HG03460 (cell line): Measurements from ENCODE around the gene CFP.
A peak's percentile ranks its signal among the peaks of the same experiment; 100 is the strongest.
"Not testable (repeated sequence)": the region's sequence is repeated elsewhere in the genome, so short reads cannot be mapped to it uniquely, and the experiment has no call there.

Experiments used
- ATAC-seq: cut with Tn5 transposase; IDR thresholded peaks from one replicate; pipeline ENCODE4 v1.9.1; 2021; ENCODE audit not compliant: unreplicated experiment

Gene CFP

GRCh38 chrX:47607091-47607490 is 22.6 kb downstream of the CFP start:
- no peak for ATAC-seq

- ATAC-seq: no peak
These were observed 24.7 kb downstream of the CFP start for GRCh38 chrX:47605024-47605423.

GRCh38 chrX:47603125-47603524 is 26.6 kb downstream of the CFP start:
- not testable (repeated sequence) for ATAC-seq

- no peak for ATAC-seq
These were observed 32.5 kb downstream of the CFP start for GRCh38 chrX:47597222-47597621.

GRCh38 chrX:47596256-47596655 is 33.5 kb downstream of the CFP start:
- no peak for ATAC-seq

GRCh38 chrX:47595716-47596251 is 33.9 kb downstream of the CFP start:
- ATAC-seq: no peak

GRCh38 chrX:47593522-47593921 is 36.2 kb downstream of the CFP start:
- ATAC-seq: no peak

- ATAC-seq: no peak
These were observed 38.7 kb downstream of the CFP start for GRCh38 chrX:47590984-47591383.

- no peak for ATAC-seq
These were observed 41.6 kb downstream of the CFP start for GRCh38 chrX:47587906-47588735.

- no peak for ATAC-seq
These were observed 42.4 kb downstream of the CFP start for GRCh38 chrX:47587091-47587891.

GRCh38 chrX:47586043-47586787 is 43.5 kb downstream of the CFP start:
- ATAC-seq: no peak

GRCh38 chrX:47585273-47585672 is 44.5 kb downstream of the CFP start:
- ATAC-seq: no peak

GRCh38 chrX:47584714-47585113 is 45.0 kb downstream of the CFP start:
- ATAC-seq: no peak

- no peak for ATAC-seq
These were observed 46.4 kb downstream of the CFP start for GRCh38 chrX:47583240-47583861.

GRCh38 chrX:47581731-47582647 is 47.7 kb downstream of the CFP start, which contains the start of gene TIMP1:
Gene TIMP1 (plus strand): TSS chrX:47582436. CDS start chrX:47583416, 980 bp downstream.
- ATAC-seq: peak; percentile 93

- no peak for ATAC-seq
These were observed 50.2 kb downstream of the CFP start for GRCh38 chrX:47579537-47579936.

- no peak for ATAC-seq
These were observed 51.0 kb downstream of the CFP start for GRCh38 chrX:47578692-47579091.

- ATAC-seq: no peak
These were observed 51.8 kb downstream of the CFP start for GRCh38 chrX:47577901-47578300.

- ATAC-seq: no peak
These were observed 52.3 kb downstream of the CFP start for GRCh38 chrX:47577424-47577823.
